DMS 273 treated with DMSO at 0.1 percent for 48 hours (cell line): ENCODE measurements around the gene COX4I1.
"Not testable (repeated sequence)": the region's sequence is repeated elsewhere in the genome, so short reads cannot be mapped to it uniquely, and the experiment has no call there.

Experiments
- DNase-seq: peaks from one replicate; lab custom pipeline; 2025; lab: John Stamatoyannopoulos, UW

COX4I1 gene

DNA sequence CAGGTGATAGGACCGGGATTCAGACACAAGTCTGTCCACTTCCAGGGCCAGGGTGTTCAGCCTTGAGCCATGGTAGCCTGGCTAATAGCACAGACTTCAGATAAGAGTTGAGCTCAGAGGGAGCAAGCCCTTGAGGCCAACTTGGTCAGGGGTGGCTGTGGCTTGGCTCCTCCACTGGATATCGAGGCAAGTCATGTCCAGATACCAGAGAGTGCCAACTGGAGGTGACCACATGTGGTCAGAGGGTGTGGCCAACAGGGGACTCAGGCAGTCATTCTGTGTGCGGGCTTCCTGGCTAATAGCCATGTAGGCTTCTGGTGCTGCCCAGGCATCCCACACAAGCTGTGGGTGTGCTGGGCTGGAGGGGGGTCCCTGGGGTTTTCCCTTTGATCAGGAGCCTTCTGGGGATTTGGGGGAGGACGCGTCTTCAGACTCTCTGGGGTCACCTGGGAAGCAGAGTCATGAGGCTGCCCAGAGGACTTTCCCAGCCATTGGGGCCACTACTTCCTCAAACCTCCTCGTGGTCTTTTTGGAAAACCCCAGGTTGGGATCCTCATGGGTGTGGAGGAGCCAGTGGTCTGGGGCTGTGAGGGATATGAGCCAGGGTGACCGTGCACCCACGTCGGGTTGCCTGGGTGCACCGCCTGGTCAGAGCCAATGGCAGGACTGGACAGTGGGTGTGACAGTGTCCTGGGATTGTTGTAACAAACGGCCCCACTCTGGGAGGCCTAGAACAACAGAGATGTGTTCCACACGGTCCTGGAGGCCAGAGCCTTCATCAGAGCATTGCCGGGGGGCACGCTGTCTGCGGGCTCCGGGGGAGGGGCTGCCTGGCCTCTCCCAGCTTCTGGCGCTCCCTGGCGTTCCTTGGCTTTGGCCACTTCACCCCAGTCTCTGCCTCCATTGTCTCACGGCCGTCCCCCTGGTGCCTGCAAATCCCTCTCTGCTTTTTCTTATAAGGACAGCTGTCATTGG, 25.0 kb downstream of the COX4I1 start:
- no peak for DNase-seq

DNA sequence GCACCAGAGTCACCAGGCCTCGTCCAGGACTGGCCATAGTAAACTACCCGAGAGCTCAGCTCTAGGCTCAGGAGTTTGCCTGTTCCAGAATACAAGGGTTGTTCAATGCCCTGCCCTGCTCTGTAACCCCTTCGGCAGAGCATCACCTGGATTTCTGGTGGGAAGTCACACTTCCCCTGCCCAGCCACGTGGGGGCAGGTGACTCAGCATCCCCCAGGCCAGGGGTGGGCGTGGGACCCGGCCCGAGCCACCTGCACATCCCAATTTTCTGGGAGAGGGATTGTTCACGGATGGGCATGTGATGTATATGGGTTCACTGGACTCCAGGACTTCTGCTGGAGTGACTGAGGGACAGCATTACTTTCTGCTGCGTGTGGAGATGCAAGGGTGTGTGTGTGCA, 25.8 kb downstream of the COX4I1 start:
- DNase-seq: no peak

DNA sequence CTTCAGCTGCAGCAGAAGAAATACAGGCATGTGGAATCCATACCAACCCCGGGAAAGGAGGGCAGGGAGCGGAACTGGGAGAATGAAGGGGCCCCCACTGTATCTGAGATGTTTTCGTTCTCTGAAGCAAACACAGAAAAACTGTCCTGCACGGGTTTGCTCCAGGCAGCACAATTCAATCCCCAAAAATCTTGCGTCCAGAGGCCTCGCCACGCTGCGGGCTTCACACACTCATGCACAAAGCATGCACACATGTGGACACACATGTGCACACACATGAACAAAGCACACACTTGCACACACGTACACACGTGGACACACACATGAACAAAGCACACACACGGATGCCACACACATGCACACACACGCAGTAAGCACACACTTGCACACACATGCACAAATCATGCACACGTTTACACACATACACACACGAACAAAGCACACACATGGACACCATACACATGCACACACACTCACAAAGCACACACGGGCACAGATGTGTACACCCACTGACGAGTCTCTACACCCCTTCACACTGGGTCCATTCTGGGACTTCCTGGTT, 27.3 kb downstream of the COX4I1 start:
- no peak for DNase-seq

DNA sequence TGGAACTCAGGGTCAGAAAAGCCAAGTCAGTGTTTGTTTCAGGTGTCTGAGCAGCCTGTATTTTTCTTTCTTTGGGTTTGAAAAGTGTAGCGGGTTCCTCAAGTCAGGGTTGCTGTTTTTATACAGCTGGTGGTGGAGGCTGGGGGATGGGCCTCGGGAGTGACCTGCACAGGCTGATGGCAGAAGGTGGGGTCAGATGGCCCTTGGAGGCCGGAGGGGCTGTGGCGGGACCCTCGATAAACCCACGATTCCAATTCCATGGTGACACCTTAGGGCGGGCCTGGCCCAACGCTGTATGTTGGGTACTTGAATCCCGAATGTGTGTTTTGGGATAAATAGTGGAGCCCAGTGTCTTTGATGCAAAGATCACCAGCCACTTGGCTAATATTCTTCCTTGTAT, 28.7 kb downstream of the COX4I1 start:
- no peak for DNase-seq

DNA sequence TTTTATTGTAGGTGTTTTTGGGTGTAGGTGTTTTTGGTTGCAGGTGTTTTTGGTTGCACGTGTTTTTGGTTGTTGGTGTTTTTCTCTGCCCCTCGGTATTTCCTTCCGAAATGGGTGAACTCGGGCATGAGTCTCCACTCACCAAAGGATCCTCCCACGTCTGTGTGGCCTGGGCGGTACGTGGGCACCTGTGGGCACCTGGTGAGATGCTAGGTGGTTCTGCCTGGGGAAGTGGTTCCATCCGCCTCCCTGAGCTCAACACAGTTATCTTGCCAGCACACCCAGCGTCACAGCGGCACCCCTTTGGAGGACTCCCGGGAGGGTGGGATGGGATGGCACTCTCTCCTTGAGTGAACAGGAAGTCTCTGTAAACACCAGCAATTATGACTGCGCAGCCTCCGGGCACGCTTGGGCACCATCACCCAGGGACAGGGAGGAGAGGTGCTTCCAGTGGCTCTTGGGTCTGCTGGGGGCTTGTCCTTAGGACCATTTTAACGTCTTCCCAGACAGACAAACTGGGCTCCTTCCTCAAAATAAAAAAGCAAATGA, 29.8 kb downstream of the COX4I1 start:
- DNase-seq: no peak

DNA sequence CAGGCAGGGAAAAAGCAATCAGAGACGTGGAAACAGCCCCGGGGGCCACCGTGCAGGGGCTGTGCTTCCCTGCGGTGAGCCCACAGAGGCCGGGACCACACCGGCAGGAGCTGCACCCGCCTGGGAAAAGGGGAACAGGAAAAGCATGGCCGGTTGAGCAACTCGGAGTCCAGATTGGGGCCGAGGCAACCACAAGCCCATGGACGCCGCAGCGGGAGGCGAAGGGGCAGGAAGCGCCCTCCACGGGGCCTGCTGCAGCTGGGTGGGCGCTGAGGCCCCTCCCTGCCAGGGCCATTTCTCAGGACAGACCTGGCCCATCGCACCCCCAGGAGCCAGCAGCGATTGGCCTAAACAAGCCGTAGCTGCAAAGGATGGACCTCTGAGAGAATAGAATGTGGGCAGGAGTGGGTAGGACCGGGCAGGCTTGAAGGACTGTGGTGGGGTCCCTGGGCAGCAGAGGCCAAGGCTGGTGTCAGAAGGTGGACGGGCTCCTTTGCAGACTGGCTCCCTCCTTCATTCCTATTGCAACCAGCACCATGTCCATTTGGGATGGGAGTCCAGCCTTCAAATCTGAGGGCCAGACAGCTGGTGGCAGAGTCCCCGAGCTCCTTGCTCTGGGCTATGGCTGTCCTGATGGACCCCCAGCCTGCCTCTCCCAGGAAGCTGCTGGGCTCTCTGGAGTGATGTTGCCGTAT, 30.4 kb downstream of the COX4I1 start:
- DNase-seq: no peak

DNA sequence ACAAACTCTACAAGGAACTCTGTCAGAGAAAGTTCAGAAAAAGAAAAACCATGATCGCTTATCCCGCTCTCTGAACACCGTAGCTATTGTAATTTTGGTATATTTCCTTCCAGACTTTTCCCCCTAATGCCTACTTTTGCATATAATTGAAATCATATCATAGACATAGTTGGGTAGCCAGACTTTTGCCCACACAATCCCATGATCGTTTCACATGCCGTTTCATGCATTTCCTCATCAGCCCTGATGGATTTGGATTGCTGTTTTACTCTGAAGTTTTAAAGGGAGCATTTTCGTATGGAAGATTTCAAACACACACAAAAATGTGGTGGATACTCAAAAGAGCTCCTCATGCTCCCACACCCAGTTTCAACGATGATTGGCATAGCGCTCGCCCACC, 31.3 kb downstream of the COX4I1 start:
- DNase-seq: no peak

DNA sequence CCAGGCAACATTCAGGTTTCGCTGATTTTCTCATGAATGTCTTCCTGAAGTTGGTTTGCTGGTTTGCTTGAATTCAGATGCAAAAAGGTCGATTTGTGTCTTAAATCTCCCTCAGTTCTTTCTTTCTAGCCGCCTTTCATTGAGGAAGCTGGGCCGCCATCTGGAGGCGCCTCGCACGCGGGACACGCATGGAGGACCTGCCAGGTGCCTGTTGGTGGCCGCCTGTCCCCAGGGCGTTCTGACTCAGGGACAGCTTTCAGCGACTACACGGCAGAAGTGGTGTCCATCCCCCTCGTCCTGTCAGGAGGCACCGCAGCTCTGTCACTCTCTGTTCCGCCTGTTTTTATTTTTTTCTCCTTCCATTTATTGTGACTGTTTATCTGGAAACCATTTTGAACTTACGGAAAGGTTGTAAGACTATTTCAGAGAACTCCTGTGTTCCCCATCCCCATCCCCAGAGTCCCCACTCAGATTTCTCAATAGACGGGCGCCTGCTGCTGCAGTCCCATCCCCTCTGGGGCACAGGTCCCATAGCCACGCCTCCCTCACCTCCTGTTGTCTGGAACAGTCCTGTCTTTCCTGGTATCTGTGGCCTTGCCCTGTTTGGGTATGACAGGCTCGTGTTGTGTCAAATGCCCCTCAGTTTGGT, 33.2 kb downstream of the COX4I1 start:
- no peak for DNase-seq

DNA sequence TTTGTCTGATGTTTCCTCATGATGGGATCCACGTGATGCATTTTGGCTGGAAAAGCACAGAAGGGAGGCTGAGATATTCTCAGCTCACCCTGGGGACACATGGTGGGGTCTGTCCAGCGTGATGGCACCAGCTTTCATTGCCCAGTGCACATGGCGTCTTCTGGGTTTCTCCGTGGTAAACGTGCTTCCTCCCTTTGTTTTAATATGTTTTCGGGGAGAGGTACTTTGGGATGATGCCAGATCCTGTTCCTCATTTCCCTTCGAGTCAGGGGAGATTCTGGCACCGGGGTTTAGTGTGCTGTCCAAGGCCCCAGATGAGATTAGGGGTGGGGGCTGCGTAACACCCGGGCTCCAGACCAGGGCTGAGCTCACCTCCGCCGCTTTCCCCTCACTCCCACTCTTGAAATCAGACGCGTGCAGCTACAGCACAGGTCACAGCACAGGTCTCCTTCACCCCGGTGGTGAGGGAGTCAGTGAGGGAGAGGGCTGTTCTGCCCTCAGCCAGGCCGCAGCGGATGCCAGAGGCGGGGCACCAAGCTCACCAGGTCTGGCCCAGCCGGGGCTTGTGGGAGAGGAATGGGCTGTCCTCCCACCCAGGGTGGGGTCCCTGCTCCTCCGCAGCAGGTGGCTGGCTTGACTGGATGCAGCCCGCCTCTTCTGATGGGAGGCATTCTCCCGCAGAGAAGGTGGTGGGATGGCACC, 33.9 kb downstream of the COX4I1 start:
- no peak for DNase-seq

DNA sequence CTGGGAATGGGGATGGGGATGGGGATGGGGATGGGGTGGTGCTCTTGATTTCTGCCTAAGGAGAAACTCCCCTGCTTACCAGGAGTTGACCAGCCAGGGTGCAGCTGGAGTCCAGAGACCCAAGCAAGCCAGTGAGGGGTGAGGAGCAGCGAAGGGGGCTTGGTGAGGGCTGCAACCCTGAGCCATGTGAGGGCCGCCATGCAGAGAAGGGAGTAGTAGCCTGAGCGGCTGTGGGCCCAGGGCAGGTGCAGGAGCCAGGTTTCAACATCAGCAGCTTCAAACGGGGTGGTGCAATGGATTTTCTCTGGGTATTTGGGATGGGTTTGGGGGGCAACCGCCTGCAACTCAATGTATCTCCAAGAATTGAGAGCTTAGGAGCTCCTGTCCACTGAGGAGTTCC, 35.2 kb downstream of the COX4I1 start:
- DNase-seq: no peak

DNA sequence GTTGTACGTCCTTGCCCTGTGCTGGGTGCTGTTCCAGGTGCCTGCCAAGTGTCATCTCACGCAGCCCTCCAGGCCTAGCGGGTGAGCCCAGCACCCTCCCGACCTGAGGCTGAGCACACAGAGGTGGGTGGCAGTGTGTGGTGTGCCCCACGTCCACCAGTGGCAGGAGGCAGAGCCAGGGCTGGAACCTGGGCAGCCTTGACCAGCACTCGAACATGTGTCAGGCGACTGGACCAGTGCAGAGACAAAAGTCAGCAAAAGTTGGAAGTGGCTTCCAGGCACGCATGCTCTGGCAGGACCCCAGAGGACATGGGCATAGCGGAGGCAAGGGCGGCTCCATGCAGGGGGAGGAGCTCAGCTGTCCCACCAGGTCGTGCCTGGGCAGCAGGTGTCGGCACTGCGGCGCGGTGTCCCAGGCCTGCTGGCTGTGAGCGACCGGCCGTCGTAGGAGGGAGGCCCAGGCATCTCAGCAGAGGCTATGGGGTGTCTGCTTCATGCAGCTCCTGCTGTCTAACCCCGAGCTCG, 35.8 kb downstream of the COX4I1 start:
- no peak for DNase-seq

DNA sequence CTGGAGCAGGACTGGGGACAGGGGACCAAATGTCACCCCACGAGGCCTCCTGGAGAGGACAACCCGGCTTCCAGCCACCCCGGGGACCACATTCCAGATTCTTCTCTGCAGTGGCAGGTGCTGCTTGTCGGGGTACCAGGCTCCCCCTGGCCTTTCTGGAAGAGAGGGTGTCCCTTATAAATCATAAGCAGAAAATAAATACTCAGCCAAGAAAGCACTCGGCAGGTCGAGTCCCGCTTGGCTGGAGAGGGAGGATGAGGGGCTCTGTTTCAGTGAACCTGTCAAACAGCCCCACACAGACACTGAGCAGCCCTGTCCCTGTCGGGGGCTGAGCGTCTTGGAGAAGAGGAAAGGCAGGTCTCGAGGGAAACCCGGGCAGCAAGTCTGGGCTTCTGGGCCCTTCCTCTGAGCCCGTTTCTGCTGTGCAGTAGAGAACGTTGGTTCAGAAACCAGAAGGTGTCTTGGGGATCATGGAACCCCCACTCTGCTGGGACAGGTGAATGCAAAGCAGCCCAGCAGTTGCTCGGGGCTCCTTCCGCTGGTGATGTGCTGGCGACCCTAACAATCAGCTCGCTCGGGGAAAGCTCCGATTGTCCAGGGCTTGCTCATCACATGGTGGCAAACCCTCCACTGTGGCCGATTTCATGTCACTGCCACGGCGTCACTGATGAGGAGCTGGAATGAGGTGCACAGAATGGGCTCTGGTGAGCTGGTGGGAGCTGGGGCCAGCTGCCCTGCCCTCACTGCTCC, 36.6 kb downstream of the COX4I1 start:
- no peak for DNase-seq

DNA sequence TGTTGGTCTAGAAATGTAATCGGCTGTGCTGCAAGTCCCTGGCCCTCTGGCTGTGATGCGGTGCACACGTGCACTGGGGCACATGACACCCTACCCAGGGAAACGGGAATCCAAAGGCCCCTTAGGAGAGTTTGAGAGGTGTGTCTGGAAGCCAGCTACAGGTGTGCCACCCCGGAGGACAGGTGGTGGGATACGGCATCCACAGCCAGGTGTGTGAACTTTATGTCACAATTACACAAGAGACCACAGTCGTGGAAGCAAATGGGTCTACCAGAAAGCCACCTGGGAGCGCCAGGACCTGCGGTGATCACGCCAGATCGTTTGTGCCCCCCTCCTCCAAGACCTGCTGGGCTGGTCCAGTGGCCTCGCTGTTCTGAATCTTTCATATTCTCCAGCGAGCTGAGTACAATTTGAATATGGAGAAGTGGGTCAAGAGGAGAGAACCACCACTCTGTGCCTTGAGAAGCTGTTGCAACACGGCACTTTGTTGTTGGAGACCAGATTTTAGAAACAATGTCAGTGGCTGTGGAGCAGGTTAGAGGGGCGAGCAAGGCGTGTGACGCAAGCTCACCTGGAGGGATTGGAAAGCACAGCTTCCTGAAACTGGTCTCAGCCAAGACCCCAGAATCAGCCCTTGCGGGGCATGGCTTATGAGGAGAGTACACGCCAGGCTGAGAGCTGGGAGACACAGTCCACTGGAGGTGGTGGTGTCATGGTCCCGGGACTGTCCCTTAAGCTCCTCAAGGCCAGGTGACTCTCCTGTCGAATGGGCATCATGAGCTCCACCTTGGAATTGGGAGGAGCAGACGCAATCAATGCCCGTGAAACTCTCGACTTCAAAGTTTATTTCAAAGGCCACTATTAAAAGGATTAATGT, 37.4 kb downstream of the COX4I1 start:
- no peak for DNase-seq

DNA sequence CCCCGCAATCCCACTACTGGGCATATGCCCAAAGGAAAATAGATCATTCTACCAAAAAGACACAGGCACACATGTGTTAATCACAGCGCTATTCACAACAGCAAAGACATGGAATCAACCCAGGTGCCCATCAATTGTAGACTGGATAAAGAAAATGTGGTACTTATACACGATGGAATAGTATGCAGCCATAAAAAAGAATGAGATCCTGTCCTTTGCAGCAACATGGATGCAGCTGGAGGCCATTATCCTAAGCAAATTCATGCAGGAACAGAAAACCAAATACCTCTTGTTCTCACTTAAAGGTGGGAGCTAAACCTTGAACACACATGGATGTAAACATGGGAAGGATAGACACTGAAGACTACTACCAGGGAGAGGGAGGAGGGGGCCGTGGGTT, 38.2 kb downstream of the COX4I1 start:
- not testable (repeated sequence) for DNase-seq

DNA sequence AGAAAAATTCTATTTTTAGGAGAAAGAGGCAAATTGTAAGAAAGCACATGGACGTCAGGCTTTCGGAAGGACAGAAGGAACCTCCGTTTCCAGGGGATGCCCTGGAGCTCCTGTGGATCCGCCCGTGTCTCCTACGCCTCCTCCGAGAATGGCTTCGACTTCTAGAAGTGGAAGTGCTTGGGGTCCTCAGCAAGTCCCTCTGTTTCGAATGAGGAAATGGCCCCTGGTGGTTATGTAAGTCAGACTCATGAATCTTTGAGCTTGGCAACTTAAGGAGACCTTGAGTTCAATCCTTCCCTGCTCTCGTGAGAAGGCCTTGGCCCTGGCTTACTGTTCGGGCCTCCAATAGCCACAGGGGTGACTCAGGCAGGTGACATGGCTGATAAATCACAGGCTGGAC, 38.9 kb downstream of the COX4I1 start:
- DNase-seq: no peak

DNA sequence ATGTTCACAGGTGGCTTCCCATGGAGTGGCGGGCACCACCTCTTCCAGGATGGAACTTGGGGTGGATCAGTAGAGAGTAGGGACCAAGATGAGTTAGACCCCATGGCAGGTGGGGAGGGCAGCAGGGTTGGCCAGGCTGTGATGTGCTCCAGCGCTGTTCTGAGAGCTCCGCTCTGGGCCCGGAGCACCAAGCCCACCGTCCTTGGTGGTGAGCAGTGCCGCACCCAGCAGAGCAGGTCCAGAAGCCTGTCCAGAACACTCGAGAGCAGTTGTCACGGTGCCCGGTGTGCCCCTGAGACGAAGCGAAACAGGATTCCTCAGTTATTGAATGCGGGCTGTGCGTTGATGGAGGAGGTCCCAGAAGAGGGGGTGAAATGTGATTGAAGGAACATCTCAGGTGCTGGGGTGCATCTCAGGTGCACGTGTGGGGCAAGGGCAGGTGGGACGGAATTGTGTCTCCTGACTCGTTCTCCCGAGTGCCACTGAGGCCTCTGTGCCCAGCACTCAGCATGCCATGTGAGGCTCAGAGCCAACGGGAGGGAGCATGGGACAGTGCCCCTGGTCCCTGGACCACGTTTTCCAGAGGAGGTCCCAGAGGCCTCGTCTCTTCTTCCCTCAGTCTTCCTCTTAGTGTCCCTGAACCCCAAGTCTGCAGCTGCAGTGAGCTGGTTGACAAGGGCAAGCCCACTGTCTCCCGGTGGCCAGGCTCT, 39.5 kb downstream of the COX4I1 start:
- DNase-seq: no peak

DNA sequence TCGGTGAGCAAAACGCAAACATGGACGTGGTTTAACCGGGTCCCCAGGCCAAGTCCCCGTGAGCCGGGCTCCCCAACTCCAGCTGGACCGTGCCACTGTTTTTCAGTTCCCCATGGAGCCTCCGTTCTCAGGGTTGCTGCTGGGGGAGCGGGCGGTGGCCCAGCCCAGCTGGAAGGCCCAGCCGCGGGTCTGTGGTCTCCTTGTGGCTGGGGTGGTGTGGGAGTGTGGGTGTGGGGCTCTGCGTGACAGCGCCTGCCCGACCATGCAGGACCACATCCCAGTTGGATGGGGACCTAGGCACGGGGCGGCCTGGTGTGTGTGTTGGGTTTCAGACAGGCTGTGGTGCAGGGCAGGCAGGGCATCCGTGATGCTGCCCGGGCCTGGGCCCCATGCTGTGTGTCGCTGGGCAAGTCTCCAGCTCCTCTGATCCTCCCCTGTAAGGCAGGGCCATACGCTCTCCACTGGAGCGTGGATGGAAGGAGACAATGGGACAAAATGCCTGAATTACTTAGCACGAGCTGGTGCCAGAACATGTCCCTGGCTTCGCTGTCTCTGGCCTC, 40.3 kb downstream of the COX4I1 start:
- DNase-seq: no peak

DNA sequence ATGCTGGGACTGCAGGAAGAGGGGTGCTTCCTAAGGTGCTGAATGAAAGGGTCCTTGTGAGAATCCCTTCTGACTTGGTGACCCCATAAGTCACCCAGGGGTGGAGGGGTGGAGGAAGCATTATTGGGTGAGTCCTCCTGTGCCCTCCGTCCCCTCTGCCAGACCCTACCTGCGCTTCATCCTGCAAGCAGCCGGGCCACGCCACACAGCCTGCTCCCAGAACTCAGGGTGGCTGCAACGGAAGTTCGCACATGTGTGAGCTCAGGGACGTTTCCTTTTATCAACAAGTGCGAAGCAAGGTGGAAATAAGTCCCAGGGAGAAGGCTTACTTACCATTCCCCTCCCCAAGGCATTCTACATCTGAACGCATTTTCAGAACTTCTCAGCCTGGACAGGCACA, 40.9 kb downstream of the COX4I1 start:
- DNase-seq: no peak

DNA sequence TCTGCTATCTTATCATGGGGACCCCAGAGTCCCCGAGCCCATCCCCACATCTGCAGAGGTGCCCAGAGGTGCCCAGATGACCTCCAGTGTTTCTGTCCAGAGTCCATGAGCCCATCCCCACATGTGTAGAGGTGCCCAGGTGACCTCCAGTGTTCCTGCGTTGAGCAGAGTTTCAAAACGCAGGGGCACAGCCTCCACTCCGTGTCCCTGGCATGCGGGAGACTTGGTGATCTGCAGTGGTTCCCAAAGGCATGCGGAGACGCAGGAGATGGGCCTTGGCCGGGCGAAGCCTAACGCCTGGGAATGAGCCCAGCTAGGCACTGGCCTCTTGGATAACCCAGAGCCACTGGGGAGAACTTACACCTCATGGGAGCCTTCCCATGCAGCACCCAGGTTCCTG, 41.3 kb downstream of the COX4I1 start:
- DNase-seq: no peak
